Testis (tissue), 3 donors: ENCODE measurements around the gene ATE1. TPM values are rescaled to one million over a fixed set of nuclear protein-coding genes. Genes with fewer than 3 reads are reported as not detected.
"Not testable (repeated sequence)": the region's sequence is repeated elsewhere in the genome, so short reads cannot be mapped to it uniquely, and the experiment has no call there.

ENCODE experiments used
- DNase-seq: peaks from one replicate; pipeline ENCODE4 v3.0.0-alpha.2; 2019
- H3K27ac ChIP-seq, 2 donors: fragments of 200-600 bp; sonication (generic); one replicate each; pipeline ENCODE4 v1.5.1; 2019
- H3K27me3 ChIP-seq: fragments of 200-600 bp; sonication (generic); one replicate; pipeline ENCODE4 v1.5.1; 2019
- H3K36me3 ChIP-seq: fragments of 200-600 bp; sonication (generic); one replicate; pipeline ENCODE4 v1.5.1; 2017; ENCODE audit warnings: low read depth; ENCODE audit errors: missing control alignments
- H3K4me1 ChIP-seq: fragments of 200-600 bp; sonication (generic); one replicate; pipeline ENCODE4 v1.5.1; 2019
- H3K4me3 ChIP-seq, 2 donors: fragments of 200-600 bp; sonication (generic); one replicate each; pipeline ENCODE4 v1.5.1; 2017 to 2019
- H3K9me3 ChIP-seq: fragments of 200-600 bp; sonication (generic); one replicate; pipeline ENCODE4 v1.5.1; 2017
- CTCF ChIP-seq, 3 experiments: fragments of 450-650 bp in 2 of 3; fragments of 200-600 bp in 1 of 3; sonication (generic) in 1 of 3; IDR thresholded peaks; one replicate each; pipeline ENCODE4 v1.5.1; 2016 to 2019; ENCODE audit warnings: antibody characterized with exemption in 3 of 3, mild to moderate bottlenecking in 2 of 3, moderate library complexity in 1 of 3
- POLR2A ChIP-seq: fragments of 450-650 bp; IDR thresholded peaks from one replicate; pipeline ENCODE4 v1.6.1; 2017; ENCODE audit warnings: antibody characterized with exemption, mild to moderate bottlenecking, moderate library complexity
- WGBS, 2 donors: methylation state at CpG; one replicate each; pipeline ENCODE4 v1.1.5; 2018; 5-methylcytosine and 5-hydroxymethylcytosine counted together
- intact Hi-C: fragments of 100-400 bp; cut with DNase I; formaldehyde crosslinking; loops from one replicate; pipeline ENCODE4 v1.15.1; 2023; ENCODE audit warnings: low total_unique reads
- polyA plus RNA-seq: library from polyadenylated mRNA; stranded (reverse); fragments of 350-450 nt; fragmentation: Illumina TruSeq; extraction: RNeasy Lipid Tissue Mini Kit (QIAGEN cat#74804); gene quantifications from one replicate; pipeline ENCODE4 v1.2.3, GENCODE V29; 2014; ENCODE audit warnings: low read depth, low replicate concordance; ENCODE audit not compliant: insufficient read depth
- total RNA-seq, 2 donors: library from RNA; depleted of rRNA; stranded (reverse); fragments of >200 nt; gene quantifications; one replicate each; pipeline ENCODE4 v1.2.3, GENCODE V29; 2016

The ATE1 gene
- total and polyA plus RNA-seq, 3 donors from 2014 or later: 29.8 to 41.9 (median 34.0) TPM

DNA sequence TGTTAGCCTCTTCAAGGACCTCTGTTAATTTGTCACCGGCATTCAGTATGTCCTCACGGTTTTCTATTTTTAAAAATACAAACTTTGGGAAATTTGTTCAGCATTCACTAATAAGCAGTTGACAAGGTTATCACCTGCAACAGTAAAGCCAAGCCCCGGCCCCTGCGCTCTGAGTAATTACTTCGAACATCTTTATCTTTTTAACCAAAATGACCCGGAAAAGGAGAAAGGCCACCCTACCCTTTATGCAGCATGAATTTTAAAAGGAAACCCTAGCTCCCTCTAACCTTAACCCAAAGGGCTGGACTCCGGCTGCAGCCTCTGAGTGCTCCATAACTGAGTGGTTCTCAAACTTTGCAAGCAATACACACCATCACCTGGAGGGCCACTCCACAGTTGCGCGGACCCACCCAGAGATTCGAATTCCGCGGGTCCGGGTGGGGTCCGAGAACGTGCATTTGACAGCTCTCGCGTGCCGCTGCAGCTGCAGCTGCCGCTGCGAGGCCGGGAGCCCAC lies 46.2 kb upstream of the ATE1 start:
- Histone ChIP-seq H3K4me3 (peak overlapping the region; percentile 92 to 96), H3K36me3 (no peaks in the 10 kb centered on the region), H3K4me1 (peaks cover 10% of the 10 kb centered on the region), H3K27ac (peak overlapping the region; percentile 94), H3K27me3 (no peaks in the 10 kb centered on the region), H3K9me3 (no peaks in the 10 kb centered on the region)
- WGBS, 2 donors: 5 to 8% methylated on average over 13 to 21 of the region's 21 CpGs
- TF ChIP-seq POLR2A (no peak), CTCF (IDR thresholded peaks at IDR 0.05) (no peak)
- DNase-seq: no peak
- intact Hi-C loops: no loop called here

- H3K9me3 ChIP-seq, H3K27me3 ChIP-seq, DNase-seq, H3K27ac ChIP-seq, H3K4me3 ChIP-seq, H3K4me1 ChIP-seq, H3K36me3 ChIP-seq, intact Hi-C loops: not testable (repeated sequence)
- 88 to 94% methylated on average over 8 of the region's 8 CpGs for WGBS, 2 donors
These were observed 41.3 kb upstream of the ATE1 start for GRCh38 chr10:121969086-121969485.

GRCh38 chr10:121965996-121966395 lies 38.2 kb upstream of the ATE1 start:
- Histone ChIP-seq H3K4me1 (no peaks in the 10 kb centered on the region), H3K27me3 (no peaks in the 10 kb centered on the region), H3K36me3 (no peaks in the 10 kb centered on the region), H3K4me3 (no peak overlapping the region), H3K27ac (no peak overlapping the region), H3K9me3 (no peaks in the 10 kb centered on the region)
- 80 to 81% methylated on average over 3 of the region's 3 CpGs for WGBS, 2 donors
- DNase-seq: no peak
- intact Hi-C loops: no loop called here
- TF ChIP-seq CTCF (IDR thresholded peaks at IDR 0.05) (no peak), POLR2A (no peak)

GRCh38 chr10:121961456-121961855 lies 33.6 kb upstream of the ATE1 start:
- no peak for TF ChIP-seq CTCF (IDR thresholded peaks at IDR 0.05)
- no peak for TF ChIP-seq POLR2A
- intact Hi-C loops: no loop called here
- no peaks in the 10 kb centered on the region for H3K27me3 ChIP-seq
- WGBS, 2 donors: 90 to 96% methylated on average over 2 of the region's 2 CpGs
- DNase-seq: no peak
- no peak overlapping the region for H3K27ac ChIP-seq
- no peaks in the 10 kb centered on the region for H3K9me3 ChIP-seq
- no peak overlapping the region for H3K4me3 ChIP-seq
- no peaks in the 10 kb centered on the region for H3K4me1 ChIP-seq
- H3K36me3 ChIP-seq: no peaks in the 10 kb centered on the region

GRCh38 chr10:121959671-121960070 lies 31.8 kb upstream of the ATE1 start:
- DNase-seq: no peak
- H3K27ac ChIP-seq: no peak overlapping the region
- no peaks in the 10 kb centered on the region for H3K4me1 ChIP-seq
- 87 to 90% methylated on average over 3 of the region's 3 CpGs for WGBS, 2 donors
- no peaks in the 10 kb centered on the region for H3K36me3 ChIP-seq
- H3K4me3 ChIP-seq: no peak overlapping the region
- intact Hi-C loops: no loop called here
- no peaks in the 10 kb centered on the region for H3K27me3 ChIP-seq
- TF ChIP-seq POLR2A: no peak
- TF ChIP-seq CTCF (IDR thresholded peaks at IDR 0.05): no peak
- H3K9me3 ChIP-seq: no peaks in the 10 kb centered on the region
